Hippocampal formation (tissue), 2 donors: ENCODE results near the gene RUNX2.
"Not testable (repeated sequence)": the region's sequence is repeated elsewhere in the genome, so short reads cannot be mapped to it uniquely, and the experiment has no call there.

Experiments used
- DNase-seq, 2 donors: peaks; one replicate each; lab custom pipeline; 2025; lab: John Stamatoyannopoulos, UW

The RUNX2 gene

DNA sequence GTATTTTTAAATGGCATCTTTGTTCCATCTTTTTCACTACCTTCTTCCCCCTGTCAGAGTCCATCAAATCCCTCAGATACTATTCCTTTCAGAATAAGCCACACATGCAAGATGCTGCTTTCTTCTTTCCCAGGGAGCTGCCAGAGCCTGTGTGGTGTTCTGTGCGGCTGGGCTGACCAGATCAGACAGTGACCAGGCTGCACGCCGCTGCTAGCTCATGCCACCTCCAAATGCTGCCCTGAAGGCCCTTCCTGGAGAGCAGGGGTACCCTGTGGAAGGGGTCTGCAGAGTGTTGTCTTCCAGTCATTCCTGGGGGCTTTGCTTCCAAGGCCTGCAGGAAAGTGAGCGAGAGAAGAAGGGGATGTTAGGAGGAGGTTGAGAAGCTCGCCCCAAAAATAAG lies 228.7 kb downstream of the RUNX2 start:
- no peak for DNase-seq

DNA sequence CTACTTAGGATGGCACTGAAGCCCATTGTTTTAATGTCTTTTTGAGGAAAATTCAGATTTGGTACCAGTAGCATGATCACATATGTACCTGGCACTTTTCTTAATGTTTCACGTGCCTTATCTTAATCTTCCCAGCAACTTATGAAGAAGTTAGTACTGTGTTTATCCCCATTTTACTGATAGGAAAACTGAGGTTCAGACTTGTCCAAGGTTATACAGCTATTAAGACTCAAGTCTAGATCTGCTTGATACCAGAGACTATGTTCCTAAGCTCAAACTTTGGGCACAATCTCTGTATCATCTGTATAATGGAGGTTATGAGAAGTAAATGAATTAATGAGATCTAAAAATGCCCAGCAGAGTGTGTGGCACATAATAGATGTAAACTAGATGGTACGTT lies 229.3 kb downstream of the RUNX2 start:
- DNase-seq, result no peak

- DNase-seq, result no peak
These were observed 230.7 kb downstream of the RUNX2 start for GRCh38 chr6:45558858-45559257.

GRCh38 chr6:45560321-45560820 lies 232.2 kb downstream of the RUNX2 start:
- not testable (repeated sequence) for DNase-seq

DNA sequence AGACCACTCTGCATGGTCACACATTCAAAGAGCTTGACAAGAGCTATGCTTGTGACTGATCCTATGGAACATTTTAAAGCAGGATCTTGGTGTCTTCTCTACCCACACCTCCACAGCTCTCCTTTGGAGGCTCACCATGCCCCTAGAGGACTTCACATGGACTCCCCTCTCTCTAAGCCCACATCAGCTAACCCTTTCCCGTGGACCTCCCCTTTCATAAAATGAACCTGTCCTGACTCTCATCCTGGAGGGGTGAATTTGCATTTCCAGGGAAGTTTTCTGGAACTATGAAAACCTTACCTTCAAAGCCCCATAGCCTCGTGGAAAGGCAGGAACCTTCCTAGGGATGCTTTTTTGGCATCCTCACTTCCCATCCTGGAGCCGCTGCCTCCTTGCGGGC lies 234.0 kb downstream of the RUNX2 start:
- no peak for DNase-seq

DNA sequence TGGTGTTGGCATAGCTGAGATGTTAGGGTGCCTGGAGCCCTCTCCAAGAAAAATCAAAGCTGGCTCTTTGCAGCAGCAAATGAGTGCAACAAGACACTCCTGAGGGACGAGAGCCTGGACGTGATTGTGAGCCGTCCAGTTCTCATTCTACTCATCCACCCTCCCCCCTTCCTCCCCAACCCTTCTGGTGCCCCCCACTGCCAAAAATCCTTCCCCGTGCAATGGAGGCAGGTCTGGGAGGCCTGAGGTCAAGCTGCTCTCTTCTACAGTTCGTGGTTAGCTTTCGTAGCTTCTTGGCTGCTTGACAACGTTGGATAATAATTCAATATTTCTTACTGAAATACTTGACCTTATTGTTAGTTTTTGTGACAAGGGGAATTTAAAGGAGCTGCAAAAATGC lies 234.9 kb downstream of the RUNX2 start:
- no peak for DNase-seq

DNA sequence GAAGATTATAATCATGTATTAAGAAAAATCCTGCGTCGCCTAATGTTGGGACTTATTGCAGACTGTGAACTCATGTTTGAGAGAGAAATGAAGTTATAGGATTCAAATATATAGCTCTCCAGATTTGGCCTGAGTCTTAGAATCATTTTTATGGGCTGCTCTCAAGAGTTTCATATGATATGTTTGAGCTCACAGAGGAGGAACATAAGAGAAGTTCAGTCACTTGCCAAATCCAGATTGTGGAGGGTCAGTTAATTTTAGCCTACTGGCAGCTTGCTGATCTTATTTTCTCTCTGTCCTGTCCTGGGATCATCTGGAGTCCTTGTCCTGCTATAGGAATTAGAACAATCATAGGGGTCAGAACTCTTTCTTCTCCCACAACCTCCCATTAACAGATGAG lies 235.7 kb downstream of the RUNX2 start:
- DNase-seq, result no peak

- no peak for DNase-seq
These were observed 238.8 kb downstream of the RUNX2 start for GRCh38 chr6:45566882-45567281.

DNA sequence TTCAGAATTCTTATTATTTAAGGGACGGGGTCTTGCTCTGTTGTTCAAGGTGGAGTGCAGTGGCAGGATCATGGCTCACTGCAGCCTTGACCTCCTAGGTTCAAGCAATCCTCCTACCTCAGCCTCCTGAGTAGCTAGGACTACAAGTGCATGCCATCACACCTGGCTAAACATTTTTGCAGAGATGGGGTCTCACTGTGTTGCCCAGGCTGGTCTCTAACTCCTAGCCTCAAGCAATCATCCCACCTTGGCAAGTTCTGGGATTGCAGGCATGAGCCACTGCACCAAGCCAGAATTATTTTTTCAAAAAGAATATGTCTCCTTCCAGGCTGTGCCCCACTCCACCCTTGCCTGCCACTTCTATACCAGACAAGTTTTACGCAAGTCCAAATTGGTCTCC lies 239.7 kb downstream of the RUNX2 start:
- no peak for DNase-seq

- DNase-seq, result no peak
These were observed 240.5 kb downstream of the RUNX2 start for GRCh38 chr6:45568626-45569025.

DNA sequence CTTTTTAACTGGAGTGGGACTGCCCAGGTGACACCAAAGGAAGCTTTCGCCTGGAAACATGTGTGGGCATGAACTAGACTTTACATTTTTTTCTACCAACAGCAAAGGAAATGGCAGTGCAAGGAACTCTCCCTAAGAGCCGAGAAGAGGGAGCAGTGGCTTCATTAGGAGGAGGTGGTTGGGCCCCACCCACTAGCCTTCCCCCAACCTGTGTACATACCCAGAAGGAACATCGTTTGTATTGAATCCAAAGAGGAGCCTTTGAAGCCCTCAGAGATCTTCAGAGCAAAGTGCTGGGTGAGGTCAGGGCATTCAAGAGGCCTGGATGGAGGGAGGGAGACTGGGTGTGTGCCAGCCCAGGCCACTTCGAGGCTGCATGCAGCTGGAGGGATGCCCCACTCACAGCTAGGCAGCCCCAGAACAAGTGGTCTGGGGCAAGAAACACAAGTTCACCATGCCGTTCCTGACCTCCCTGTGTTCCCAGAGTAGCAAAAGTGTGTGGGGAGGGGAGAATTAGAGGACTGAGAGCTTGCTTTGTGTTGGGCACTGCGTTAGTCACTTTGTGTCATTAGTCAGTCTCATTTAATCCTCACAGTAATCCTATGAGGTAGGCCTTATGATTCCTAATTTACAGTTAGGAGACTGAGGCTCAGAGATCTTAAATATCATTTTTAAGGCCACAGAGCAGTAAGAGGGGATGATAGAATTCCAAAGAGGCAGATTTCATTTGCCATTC lies 241.2 kb downstream of the RUNX2 start:
- DNase-seq, result no peak

- DNase-seq, result no peak
These were observed 243.0 kb downstream of the RUNX2 start for GRCh38 chr6:45571159-45571558.

- DNase-seq, result no peak
These were observed 244.7 kb downstream of the RUNX2 start for GRCh38 chr6:45572833-45573232.

- no peak for DNase-seq
These were observed 245.9 kb downstream of the RUNX2 start for GRCh38 chr6:45574014-45574461.

DNA sequence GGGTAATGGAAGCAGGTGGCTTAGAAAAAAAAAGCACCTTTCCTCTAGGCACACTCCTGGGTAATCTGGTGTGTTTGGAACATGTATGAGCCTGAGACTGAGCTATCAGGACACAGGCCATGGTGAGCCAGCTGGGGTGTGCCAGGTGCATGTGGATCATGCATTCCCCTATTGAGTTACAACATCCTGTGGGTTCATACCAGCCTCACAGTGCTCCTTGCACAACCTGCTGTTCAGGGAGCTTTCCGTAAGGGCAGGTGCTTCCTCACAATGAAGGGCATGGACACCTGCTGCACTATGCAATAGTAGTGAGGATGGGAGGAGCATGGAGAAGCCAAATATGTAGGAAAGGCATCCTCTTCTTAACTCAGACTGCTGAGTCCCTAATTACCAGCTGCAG lies 246.8 kb downstream of the RUNX2 start:
- no peak for DNase-seq

DNA sequence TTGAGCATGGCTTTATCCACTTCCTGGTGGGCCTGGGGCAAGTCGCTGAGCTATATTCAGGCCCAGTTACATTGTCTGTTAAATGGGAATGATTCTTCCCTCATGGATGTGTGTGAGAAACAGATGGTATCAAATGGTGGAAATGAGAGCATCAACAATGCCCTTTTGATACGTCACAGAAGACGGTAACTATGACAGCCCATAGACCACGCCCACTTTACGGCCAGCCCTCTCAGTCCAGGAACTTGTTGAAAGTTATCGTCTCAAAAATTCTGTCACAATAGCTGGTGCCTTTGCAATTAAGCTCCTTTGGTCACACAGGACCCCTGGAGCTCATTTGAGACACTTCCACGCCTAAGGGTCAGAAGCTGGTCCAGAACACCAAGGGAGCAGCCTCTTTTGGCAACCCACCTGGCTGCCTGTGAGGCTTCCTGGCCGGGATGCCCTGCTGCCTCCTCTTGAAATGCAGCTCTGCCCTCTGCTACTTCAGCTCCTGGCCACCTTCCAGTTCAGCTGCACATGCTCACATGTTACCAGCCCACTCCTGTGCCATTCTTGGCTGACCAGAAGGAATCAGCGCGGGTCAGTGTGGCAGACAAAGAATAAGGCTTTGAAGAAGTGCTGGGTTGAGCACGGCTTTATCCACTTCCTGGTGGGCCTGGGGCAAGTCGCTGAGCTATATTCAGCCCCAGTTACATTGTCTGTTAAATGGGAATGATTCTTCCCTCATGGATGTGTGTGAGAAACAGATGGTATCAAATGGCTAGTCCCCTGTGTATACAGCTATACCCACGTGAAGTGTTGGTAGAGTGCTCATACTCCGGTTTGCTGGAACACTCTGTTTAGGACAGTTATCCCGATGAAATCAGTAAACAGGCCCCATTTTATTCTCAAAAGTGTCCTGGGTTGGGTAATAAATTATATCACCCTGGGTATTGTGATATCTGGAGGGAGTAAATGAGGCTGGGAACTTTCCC lies 248.8 kb downstream of the RUNX2 start:
- no peak for DNase-seq

DNA sequence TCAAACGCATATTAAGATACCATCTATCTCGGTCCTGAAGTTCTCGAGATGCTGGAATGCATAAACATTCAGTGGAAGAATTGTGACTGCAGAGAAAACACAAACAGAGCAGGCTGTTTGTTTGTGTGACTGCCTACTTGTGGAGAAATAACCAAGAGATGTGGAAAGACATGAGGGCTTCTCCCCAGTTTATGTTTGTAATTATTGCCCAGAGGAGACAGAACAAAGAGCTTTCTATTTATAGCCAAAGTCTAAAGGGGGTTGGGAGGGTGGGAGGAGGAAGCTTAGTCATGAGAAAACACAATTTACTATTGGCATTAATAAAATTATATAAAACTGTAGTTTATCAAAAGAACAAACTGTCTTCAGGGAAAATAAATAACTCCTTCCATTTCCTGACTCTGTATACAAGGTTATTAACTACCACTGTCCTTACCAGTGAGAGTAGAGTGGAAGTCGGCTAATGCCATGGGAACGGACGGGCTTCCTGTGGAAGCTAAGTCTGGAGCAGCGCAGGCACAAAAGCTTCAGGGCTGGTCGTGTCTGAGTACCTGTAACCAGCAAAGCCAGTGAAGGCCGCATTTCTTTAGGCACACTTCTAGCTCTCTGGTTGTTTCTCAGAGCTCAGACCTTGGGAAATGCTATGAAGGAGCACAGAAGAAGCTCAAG lies 249.8 kb downstream of the RUNX2 start:
- no peak for DNase-seq

DNA sequence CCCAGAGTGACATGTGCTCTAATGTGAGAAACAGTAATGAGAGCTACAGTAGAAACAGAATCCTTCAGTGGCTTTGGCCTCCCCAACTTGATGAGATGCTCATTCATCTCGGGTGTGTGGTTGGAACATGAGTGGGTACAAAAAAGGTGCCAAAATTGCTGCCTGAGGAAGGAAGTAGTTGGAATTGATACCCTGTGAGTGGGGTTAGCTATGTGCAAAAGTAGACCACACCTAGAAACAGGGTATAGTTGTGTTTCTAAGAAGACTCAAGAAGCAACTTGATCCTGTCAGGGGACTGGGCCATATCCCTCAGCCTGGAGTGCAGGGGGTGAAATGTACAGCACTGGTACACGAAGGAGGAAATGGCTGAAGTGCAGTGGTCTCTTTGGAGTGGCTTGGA lies 256.0 kb downstream of the RUNX2 start:
- DNase-seq, result no peak

DNA sequence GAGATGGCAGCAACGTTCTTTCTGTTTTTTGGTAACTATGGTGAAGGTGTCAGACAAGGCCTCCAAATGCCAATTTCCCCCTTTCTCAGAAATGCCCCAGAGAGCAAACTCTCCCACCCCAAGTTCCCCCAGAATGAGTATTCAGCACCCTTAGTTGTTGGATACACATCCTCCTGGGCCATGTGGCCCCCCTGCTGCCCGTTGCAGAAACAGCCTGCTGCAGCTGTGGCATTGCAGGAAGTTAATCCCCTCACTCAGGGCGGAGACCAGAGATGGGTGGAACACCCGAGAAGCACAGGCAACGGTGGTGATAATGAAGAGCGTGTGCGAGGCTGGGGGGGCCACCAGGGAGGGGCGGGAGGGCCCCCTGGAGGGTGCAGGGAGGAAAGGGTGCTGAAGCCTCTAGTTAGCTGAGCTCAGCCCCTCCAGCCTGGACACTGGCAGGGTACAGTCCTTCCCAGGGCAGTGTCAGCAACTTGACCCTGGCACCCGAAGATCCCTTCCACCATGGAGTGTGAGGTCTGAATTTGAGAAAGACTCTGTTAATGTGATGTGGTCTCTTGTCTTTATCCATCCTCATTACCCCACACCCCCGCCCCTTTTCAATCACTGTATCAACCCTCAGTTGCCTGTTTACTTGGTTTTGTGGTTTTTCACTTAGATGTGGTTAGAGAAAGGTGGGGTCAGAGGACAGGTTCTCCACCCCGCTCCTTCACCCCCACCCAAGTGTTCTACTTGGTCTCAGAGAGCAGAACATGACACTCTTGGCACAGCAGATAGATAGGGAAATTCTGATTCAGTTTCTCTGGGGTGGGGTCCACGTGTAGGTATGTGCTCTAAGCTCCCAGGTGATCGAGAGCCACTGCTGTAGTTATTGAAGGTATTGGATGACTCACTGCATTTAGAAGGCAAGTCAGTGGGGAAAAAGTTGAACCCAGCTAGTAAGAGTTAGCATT lies 258.4 kb downstream of the RUNX2 start:
- DNase-seq, result no peak

DNA sequence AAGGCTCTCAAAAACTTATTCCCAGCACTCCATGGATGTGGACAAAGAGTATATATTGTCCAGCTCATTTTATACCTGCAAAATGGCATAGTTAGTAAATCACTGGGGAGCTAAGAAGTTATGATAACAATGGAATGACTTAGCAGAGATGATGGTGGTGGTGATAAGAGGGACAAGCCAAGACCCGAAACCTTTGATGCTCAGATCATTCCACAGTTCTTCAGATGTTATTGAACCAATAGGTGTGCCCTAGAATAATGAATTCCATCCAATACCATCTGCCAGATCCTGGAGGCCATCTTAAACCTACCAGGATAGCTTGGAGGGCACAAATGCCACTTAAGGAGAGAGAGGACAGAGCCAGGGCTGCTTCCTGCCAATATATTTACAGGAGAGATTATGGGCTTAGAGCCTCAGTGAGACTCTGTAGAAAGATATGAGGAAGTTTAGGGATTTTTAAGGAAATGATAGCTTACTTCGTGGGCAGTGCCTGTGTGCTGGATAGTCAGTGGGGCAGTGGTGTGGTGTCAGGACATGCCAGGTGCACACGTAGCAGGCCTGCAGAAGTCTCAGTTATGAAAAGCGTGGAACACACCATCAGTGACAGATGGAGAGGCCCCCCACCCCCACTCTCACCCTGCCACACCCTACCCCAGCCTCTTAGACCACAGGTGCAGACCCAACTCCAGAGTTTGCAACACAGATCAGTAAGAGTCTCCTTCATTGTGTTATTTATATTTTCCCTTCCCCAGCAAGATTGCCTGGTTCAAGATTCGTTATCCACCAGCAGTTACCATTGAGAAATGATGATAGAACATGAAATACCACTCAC lies 259.3 kb downstream of the RUNX2 start:
- DNase-seq, result no peak
